Hindlimb muscle (tissue), 1 donor: ENCODE measurements around the gene CAPN11. TPM values are rescaled to one million over a fixed set of nuclear protein-coding genes. Genes with fewer than 3 reads are reported as not detected.
"Not testable (repeated sequence)": the region's sequence is repeated elsewhere in the genome, so short reads cannot be mapped to it uniquely, and the experiment has no call there.

ENCODE experiments used
- DNase-seq: peaks from one replicate; pipeline ENCODE4 v3.0.0-alpha.2; 2013
- polyA plus RNA-seq: library from polyadenylated mRNA; unstranded; fragments of 120-200 nt; gene quantifications from one replicate; pipeline ENCODE4 v1.2.1, GENCODE V29; 2013; ENCODE audit not compliant: insufficient read length

The CAPN11 gene
- polyA plus RNA-seq, 1 donor, result 0.61 TPM

- no peak for DNase-seq
Observed at GRCh38 chr6:44157152-44157521, 1.5 kb upstream of the CAPN11 start.

DNA sequence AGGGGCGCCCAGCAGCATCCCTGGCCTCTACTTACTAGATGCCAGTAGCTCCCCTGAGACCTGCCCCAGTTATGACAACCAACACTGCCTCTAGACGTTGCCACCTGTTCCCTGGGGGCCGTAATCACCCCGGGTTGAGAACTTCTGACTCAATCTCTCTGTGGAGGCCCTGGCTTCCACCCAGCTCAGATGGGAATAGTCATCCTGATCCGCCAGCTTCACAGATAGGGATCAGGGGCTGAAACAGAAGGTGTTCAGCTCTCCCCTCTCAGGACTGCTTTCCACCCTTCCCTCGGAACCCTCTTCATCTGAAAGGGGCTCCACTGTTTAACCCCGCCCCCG lies 3.3 kb downstream of the CAPN11 start:
- no peak for DNase-seq

- DNase-seq, result no peak
Observed at GRCh38 chr6:44162876-44163625, 4.4 kb downstream of the CAPN11 start.

DNA sequence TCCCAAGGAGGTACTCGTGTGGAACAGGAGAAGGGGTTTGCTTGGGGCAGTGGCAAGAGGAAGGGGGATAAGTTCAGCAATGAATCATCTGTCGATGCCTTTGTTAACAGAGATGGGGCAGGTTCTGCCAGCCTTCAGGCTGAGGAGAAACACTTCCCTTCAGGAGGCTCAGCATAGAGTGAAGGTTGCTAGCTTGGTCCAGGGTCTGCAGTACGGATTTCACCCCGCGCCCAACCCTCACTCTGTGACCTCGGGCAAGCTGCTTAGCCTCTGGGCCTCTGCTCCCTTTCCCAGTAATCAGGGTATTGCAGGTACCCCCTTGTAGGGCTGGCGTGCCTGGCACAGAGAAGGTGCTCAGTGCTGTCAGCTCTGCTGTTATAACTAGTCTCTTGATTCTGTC lies 7.5 kb downstream of the CAPN11 start:
- DNase-seq, result no peak

- no peak for DNase-seq
Observed at GRCh38 chr6:44166591-44167184, 8.1 kb downstream of the CAPN11 start.

DNA sequence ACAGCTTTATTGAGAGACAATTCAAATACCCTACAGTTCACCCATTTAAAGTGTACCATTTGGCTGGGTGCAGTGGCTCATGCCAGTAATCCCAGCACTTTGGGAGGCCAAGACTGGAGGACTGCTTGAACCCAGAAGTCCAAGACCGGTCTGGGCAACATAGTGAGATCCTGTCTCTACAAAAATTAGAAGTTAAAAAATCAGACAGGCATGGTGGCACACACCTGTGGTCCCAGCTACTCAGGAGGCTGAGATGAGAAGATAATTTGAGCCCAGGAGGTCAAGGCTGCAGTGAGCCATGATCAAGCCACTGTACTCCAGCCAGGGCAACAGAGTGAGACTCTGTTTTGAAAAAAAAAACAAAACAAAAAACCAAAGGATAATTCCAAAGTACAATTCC lies 8.9 kb downstream of the CAPN11 start:
- DNase-seq, result no peak

DNA sequence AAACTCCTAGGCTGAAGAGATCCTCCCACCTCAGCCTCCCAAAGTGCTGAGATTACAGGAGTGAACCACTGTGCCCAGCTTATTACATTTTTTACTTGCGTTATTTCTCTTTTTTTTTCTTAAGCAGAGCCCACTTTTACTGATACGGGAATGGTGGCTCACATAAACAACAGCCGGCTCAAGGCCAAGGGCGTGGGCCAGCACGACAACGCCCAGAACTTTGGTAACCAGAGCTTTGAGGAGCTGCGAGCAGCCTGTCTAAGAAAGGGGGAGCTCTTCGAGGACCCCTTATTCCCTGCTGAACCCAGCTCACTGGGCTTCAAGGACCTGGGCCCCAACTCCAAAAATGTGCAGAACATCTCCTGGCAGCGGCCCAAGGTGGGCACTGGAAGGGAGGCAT lies 10.5 kb downstream of the CAPN11 start:
- DNase-seq, result no peak

- DNase-seq, result no peak
Observed at GRCh38 chr6:44169886-44170570, 11.4 kb downstream of the CAPN11 start.

DNA sequence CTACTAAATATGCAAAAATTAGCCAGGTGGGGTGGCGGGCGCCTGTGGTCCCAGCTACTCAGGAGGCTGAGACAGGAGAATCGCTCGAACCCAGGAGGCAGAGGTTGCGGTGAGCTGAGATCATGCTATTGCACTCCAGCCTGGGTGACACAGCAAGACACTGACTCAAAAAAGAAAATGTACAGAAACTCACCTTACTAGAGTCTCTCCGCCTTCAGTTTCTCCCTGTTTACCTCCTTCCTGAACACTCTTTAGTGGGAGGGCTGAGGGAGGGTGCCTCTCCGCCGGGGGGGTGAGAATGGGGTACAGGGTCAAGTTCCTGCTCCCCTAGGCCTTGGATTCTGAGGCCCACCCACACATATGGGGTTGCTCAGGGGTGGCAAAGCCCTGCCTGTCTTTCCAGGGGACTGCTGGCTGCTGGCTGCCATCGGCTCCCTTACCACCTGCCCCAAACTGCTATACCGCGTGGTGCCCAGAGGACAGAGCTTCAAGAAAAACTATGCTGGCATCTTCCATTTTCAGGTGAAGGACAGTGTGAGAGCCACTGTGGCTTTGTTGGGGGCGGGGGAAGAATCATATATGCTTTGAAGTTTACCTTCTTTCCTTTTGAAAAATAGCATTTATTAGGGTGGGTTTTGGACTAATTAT lies 13.4 kb downstream of the CAPN11 start:
- DNase-seq, result no peak

DNA sequence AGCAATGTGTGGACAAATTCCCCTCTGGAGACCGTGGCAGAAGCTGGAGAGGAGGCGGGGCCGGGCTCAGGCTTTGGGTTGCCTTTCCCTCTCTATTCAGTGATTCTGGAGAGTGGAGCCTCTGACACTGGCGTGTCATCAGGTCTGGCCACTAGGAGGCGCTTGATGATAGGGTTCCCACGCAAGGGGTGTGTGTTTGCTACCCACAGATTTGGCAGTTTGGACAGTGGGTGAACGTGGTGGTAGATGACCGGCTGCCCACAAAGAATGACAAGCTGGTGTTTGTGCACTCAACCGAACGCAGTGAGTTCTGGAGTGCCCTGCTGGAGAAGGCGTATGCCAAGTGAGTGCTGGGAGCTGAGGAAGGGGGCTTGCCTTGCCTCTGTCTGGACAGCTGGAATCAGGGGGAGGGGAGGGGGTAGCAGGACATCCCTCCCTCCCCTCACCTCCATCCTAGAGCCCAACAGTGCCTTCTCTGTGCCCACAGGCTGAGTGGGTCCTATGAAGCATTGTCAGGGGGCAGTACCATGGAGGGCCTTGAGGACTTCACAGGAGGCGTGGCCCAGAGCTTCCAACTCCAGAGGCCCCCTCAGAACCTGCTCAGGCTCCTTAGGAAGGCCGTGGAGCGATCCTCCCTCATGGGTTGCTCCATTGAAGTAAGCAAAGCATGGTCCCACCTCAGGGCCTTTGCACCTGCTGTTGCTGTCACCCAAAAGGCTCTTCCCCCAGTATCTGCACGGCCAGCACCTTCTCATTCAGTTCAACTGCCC lies 14.3 kb downstream of the CAPN11 start:
- peak; percentile 76 for DNase-seq

- DNase-seq, result no peak
Observed at GRCh38 chr6:44176130-44176761, 17.6 kb downstream of the CAPN11 start.

GRCh38 chr6:44176762-44177509 lies 18.3 kb downstream of the CAPN11 start:
- no peak for DNase-seq

DNA sequence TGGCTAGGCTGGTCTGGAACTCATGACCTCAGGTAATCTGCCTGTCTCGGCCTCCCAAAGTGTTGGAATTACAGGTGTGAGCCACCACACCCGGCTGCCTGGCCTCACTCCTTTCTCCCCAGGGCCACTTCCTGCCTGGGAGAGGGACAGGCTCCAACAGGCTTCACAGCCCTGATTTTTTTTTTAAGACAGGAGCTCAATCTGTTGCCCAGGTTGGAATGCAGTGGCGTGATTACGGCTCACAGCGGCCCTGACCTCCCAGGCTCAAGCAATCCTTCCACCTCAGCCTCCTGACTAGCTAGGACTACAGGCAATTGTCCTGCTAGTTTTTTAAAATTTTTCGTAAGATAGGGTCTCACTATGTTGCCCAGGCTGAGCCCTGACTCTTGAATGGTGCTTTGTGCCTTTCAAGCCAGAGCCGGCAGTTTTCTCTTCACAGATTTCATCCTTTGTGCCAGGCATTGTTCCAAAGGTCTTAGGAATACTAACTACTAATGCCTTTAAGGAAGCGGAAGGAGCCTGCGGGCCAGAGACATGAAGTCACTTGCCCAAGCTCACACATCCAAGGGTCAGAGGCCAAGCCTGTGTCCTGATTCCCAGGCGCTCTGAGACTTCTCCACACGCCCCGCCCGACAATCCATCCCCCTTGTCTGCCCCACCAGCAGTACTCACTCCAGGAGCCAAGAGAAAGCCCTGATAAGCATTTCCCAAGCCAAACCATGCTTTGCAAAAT lies 19.2 kb downstream of the CAPN11 start:
- DNase-seq, result no peak

DNA sequence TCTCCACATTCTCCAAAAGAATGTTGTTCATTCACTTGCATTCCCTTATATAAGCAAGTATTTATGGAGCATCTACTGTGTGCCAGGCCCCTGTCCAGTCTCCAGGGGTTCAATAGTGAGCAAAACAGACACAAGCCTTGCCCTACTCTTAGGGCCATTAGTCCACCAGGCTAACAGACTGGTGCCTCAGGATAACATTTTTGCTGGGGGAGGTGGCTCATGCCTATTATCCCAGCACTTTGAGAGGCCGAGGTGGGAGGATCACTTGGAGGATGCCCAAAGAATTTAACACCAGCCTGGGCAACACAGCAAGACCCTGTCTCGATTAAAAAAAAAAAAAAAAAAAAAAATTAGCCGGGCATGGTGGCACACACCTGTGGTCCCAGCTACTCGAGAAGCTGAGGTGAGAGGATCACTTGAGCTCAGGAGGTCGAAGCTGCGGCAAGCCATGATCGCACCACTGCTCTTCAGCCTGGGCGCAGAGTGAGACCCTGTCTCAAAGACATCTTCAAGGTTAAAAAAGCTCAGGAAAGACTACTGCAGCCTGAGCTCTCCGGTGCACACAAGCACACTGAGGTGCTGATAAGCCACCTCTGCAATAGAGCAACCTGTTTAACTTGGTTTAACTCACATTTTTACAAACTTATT lies 19.9 kb downstream of the CAPN11 start:
- no peak for DNase-seq

- DNase-seq, result no peak
Observed at GRCh38 chr6:44179072-44179536, 20.5 kb downstream of the CAPN11 start.

- no peak for DNase-seq
Observed at GRCh38 chr6:44179648-44180047, 21.0 kb downstream of the CAPN11 start.

DNA sequence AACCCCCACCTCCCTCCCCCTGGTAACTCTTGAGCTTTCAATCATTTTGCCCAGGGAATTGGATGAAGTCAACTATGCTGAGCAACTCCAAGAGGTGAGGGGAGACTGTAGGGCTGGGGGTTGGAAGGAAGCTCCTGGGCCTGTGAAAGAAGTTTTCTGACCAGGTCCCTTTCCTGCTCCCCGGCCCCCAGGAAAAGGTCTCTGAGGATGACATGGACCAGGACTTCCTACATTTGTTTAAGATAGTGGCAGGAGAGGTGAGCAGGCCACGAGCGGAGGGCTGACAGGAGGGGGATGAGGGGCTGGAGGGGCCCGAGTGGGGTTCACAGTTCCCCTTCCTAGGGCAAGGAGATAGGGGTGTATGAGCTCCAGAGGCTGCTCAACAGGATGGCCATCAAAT lies 21.8 kb downstream of the CAPN11 start:
- DNase-seq, result no peak

DNA sequence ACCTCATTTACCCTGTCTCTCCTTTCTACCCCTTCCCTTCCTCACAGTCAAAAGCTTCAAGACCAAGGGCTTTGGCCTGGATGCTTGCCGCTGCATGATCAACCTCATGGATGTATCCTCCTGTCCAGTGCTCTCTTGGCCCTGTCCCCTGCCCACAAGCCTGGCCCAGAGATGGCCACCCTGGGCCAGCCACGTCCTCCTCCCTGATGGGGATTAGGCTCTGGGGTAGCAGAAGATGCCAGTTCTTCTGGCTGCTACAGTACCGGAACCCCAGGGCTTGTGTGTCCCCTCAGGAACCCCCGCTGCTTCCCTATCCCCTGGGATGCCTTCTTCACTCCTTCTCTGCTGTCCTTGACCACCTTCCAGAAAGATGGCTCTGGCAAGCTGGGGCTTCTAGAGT lies 22.3 kb downstream of the CAPN11 start:
- DNase-seq, result no peak

GRCh38 chr6:44181784-44182183 lies 23.2 kb downstream of the CAPN11 start:
- DNase-seq, result not testable (repeated sequence)

DNA sequence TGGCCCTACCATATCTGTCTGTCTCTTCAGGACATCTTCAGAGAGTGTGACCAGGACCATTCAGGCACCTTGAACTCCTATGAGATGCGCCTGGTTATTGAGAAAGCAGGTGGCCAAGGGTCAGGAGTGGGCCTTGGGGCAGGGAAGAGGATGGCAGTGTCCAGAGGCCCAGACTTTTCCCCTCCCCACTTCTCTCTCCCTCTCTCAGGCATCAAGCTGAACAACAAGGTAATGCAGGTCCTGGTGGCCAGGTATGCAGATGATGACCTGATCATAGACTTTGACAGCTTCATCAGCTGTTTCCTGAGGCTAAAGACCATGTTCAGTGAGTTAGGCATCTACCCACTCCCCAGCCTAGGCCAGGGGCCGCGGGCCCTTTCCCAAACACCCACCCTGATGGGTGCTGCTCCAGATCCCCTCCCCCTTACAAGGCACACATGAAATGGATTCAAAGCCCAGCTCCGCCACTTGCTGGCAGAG lies 24.3 kb downstream of the CAPN11 start:
- no peak for DNase-seq
